Neural cell (in vitro differentiated cells): ENCODE results near the gene ROBO1. TPM values are rescaled to one million over a fixed set of nuclear protein-coding genes. Genes with fewer than 3 reads are reported as not detected.

Source experiments
- H2AFZ ChIP-seq: fragments of 200-600, 300-800 bp; sonication (generic), shearing (Covaris generic); 2 replicates; pipeline ENCODE4 v1.6.0; 2014; ENCODE audit warnings: low read depth, mild to moderate bottlenecking, antibody characterized with exemption, low read length, moderate library complexity
- H3F3A ChIP-seq: fragments of 200-600 bp; shearing (Covaris generic); 2 replicates; pipeline ENCODE4 v1.6.1; 2016; ENCODE audit warnings: mild to moderate bottlenecking, moderate library complexity, mixed read lengths, antibody characterized with exemption, low read length; ENCODE audit not compliant: insufficient read depth, poor library complexity, severe bottlenecking
- H3K27ac ChIP-seq: fragments of 200-600, 300-800 bp; sonication (generic), shearing (Covaris generic); 2 replicates; pipeline ENCODE4 v1.5.1; 2014; ENCODE audit warnings: mild to moderate bottlenecking, low read length, moderate library complexity
- H3K27me3 ChIP-seq: fragments of 300-800, 200-600 bp; sonication (generic), shearing (Covaris generic); 2 replicates; pipeline ENCODE4 v1.6.0; 2014; ENCODE audit warnings: mild to moderate bottlenecking, low read depth, low read length, moderate library complexity; ENCODE audit not compliant: insufficient read depth
- H3K36me3 ChIP-seq: fragments of 300-800, 200-600 bp; sonication (generic), shearing (Covaris generic); 2 replicates; pipeline ENCODE4 v1.5.1; 2014; ENCODE audit warnings: mild to moderate bottlenecking, antibody characterized with exemption, low read length, moderate library complexity; ENCODE audit not compliant: insufficient read depth
- H3K4me2 ChIP-seq: fragments of 300-800, 200-600 bp; sonication (generic), shearing (Covaris generic); 2 replicates; pipeline ENCODE4 v1.6.0; 2014; ENCODE audit warnings: mild to moderate bottlenecking, low read length
- H3K4me3 ChIP-seq: fragments of 300-800, 200-600 bp; sonication (generic), shearing (Covaris generic); 2 replicates; pipeline ENCODE4 v1.5.1; 2014; ENCODE audit warnings: mild to moderate bottlenecking, low read length, moderate library complexity
- H3K79me2 ChIP-seq: fragments of 200-600 bp; shearing (Covaris generic); replicated peaks from 2 replicates; pipeline ENCODE4 v1.6.0; 2014; ENCODE audit warnings: mild to moderate bottlenecking, low read length, moderate library complexity; ENCODE audit not compliant: insufficient read depth
- H3K9ac ChIP-seq: fragments of 300-800, 200-600 bp; sonication (generic), shearing (Covaris generic); 2 replicates; pipeline ENCODE4 v1.6.1; 2016; ENCODE audit warnings: mild to moderate bottlenecking, low read length, mixed read lengths
- H3K9me2 ChIP-seq: fragments of 200-600 bp; shearing (Covaris generic); 2 replicates; pipeline ENCODE4 v1.6.1; 2016; ENCODE audit warnings: mild to moderate bottlenecking, low read length, mixed read lengths; ENCODE audit not compliant: insufficient read depth
- H3K9me3 ChIP-seq: fragments of 200-600, 300-800 bp; sonication (generic), shearing (Covaris generic); 2 replicates; pipeline ENCODE4 v1.6.1; 2016; ENCODE audit warnings: mild to moderate bottlenecking, mixed run types, low read length, moderate library complexity, mixed read lengths
- H4K20me1 ChIP-seq: fragments of 200-600 bp; shearing (Covaris generic); 2 replicates; pipeline ENCODE4 v1.6.1; 2016; ENCODE audit warnings: mild to moderate bottlenecking, mixed run types; ENCODE audit not compliant: insufficient read depth
- CTCF ChIP-seq: fragments of 450-650 bp; IDR thresholded peaks from 2 replicates; pipeline ENCODE4 v1.5.1; 2014; ENCODE audit warnings: antibody characterized with exemption, mild to moderate bottlenecking, moderate library complexity; ENCODE audit not compliant: poor library complexity, severe bottlenecking
- EP300 ChIP-seq: fragments of 450-650 bp; conservative IDR thresholded peaks from 2 replicates; pipeline ENCODE4 v1.6.1; 2014; ENCODE audit warnings: antibody characterized with exemption, mild to moderate bottlenecking, moderate library complexity; ENCODE audit not compliant: poor library complexity, severe bottlenecking
- EZH2 ChIP-seq: fragments of 200-600, 300-800 bp; shearing (Covaris generic), sonication (generic); IDR thresholded peaks from 2 replicates; pipeline ENCODE4 v1.6.1; 2014; ENCODE audit warnings: antibody characterized with exemption, low read length, borderline replicate concordance, mild to moderate bottlenecking; ENCODE audit not compliant: insufficient read depth, poor library complexity, severe bottlenecking
- MXI1 ChIP-seq: fragments of 450-650 bp; conservative IDR thresholded peaks from 2 replicates; pipeline ENCODE4 v1.6.1; 2014; ENCODE audit warnings: antibody characterized with exemption, mild to moderate bottlenecking; ENCODE audit not compliant: poor library complexity, severe bottlenecking
- POLR2AphosphoS5 ChIP-seq: IDR thresholded peaks from 2 replicates; pipeline ENCODE4 v1.6.1; 2012
- RAD21 ChIP-seq: fragments of 450-650 bp; conservative IDR thresholded peaks from 2 replicates; pipeline ENCODE4 v1.6.1; 2014; ENCODE audit warnings: antibody characterized with exemption, mild to moderate bottlenecking, moderate library complexity
- REST ChIP-seq: IDR thresholded peaks from 2 replicates; pipeline ENCODE4 v1.6.1; 2012; ENCODE audit warnings: borderline replicate concordance
- SMC3 ChIP-seq: fragments of 450-650 bp; conservative IDR thresholded peaks from 2 replicates; pipeline ENCODE4 v1.6.1; 2014; ENCODE audit warnings: antibody characterized with exemption, mild to moderate bottlenecking, moderate library complexity; ENCODE audit not compliant: poor library complexity
- TAF1 ChIP-seq: IDR thresholded peaks from 2 replicates; pipeline ENCODE4 v1.6.1; 2012; ENCODE audit warnings: low read depth
- polyA plus RNA-seq: library from polyadenylated mRNA; depleted of rRNA; stranded (reverse); fragments of >200 nt; gene quantifications from 2 replicates; pipeline ENCODE4 v1.2.3, GENCODE V29; 2014

Gene ROBO1
- polyA plus RNA-seq, 1 donor from 2014 or later = 183 TPM

GRCh38 chr3:79040701-79041100, 727.1 kb downstream of the ROBO1 start:
- Histone ChIP-seq H2AFZ (no peak overlapping the region), H3K4me3 (no peak overlapping the region), H3K9ac (no peak overlapping the region)

DNA sequence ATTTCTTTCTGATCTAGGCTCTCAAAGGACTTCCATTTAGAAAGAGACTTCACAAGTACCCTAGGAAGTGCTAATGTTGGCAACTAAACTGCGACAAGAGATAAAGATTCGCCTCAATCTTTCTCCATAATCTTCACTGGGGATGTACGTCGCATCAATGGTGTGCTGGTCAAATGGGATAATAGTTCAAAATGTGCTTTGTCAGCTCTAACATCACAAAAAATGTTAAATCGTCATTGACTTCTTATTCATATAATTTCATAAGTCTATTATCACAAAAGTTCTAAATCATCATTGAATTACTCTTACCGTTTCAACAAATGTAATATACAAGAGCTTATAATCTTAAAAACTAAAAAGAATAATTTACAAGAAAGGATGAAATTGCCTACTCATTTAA, 727.7 kb downstream of the ROBO1 start:
- H4K20me1 ChIP-seq = no peaks in the 10 kb centered on the region
- H3K4me3 ChIP-seq = no peak overlapping the region
- H3F3A ChIP-seq = no peaks in the 10 kb centered on the region
- no peak overlapping the region for H2AFZ ChIP-seq
- H3K36me3 ChIP-seq = no peaks in the 10 kb centered on the region
- H3K9me2 ChIP-seq = no peaks in the 10 kb centered on the region
- H3K4me2 ChIP-seq = no peak overlapping the region
- H3K27ac ChIP-seq = no peak overlapping the region
- no peaks in the 10 kb centered on the region for H3K27me3 ChIP-seq
- H3K79me2 ChIP-seq = no peaks in the 10 kb centered on the region
- H3K9me3 ChIP-seq = no peaks in the 10 kb centered on the region
- TF ChIP-seq POLR2AphosphoS5 (no peak), EP300 (no peak), REST (no peak), EZH2 (no peak), TAF1 (no peak), MXI1 (no peak), RAD21 (no peak), CTCF (no peak), SMC3 (no peak)
- no peak overlapping the region for H3K9ac ChIP-seq

More at GRCh38 chr3:79040701-79041100, 727.1 kb downstream of the ROBO1 start:
- no peaks in the 10 kb centered on the region for H3K36me3 ChIP-seq
- no peaks in the 10 kb centered on the region for H3K9me3 ChIP-seq
- no peak for TF ChIP-seq RAD21
- no peak for TF ChIP-seq MXI1
- no peaks in the 10 kb centered on the region for H3K9me2 ChIP-seq
- no peaks in the 10 kb centered on the region for H3K79me2 ChIP-seq
- no peak overlapping the region for H3K4me2 ChIP-seq
- no peaks in the 10 kb centered on the region for H3F3A ChIP-seq
- H4K20me1 ChIP-seq = no peaks in the 10 kb centered on the region
- H3K27me3 ChIP-seq = no peaks in the 10 kb centered on the region
- H3K27ac ChIP-seq = no peak overlapping the region

DNA sequence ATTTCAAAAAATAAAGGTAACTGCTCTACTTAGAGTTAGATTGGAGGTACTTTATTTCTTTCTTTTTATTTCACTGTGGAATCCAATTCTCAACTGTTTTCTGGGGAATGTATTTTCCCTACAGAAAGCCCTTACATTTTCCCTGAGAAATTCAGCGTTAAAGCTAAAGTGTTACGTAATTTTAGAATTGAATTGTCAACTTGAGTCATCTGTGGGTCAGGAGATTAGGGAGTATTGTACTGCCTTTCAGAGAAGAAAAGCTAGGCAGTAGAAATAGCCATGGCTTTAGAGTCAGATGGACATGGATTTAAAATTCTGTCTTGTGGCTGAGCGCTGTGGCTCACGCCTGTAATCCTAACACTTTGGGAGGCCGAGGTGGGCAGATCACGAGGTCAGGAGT, 728.6 kb downstream of the ROBO1 start:
- Histone ChIP-seq H3K27me3 (no peaks in the 10 kb centered on the region), H3F3A (no peaks in the 10 kb centered on the region), H3K9ac (no peak overlapping the region), H2AFZ (no peak overlapping the region), H3K36me3 (no peaks in the 10 kb centered on the region), H3K4me2 (no peak overlapping the region), H3K79me2 (no peaks in the 10 kb centered on the region), H3K9me3 (no peaks in the 10 kb centered on the region), H3K4me3 (no peak overlapping the region), H3K9me2 (no peaks in the 10 kb centered on the region), H3K27ac (no peak overlapping the region), H4K20me1 (no peaks in the 10 kb centered on the region)
- no peak for TF ChIP-seq SMC3
- no peak for TF ChIP-seq MXI1
- TF ChIP-seq REST = no peak
- TF ChIP-seq EP300 = no peak
- no peak for TF ChIP-seq POLR2AphosphoS5
- no peak for TF ChIP-seq CTCF
- no peak for TF ChIP-seq EZH2
- no peak for TF ChIP-seq TAF1
